ENCODE data around the gene CLDN3. TPM values are rescaled to one million over a fixed set of nuclear protein-coding genes. Genes with fewer than 3 reads are reported as not detected.

Gene CLDN3
- total RNA-seq, 1 experiment from 2014 or later = 16.5 TPM

DNA sequence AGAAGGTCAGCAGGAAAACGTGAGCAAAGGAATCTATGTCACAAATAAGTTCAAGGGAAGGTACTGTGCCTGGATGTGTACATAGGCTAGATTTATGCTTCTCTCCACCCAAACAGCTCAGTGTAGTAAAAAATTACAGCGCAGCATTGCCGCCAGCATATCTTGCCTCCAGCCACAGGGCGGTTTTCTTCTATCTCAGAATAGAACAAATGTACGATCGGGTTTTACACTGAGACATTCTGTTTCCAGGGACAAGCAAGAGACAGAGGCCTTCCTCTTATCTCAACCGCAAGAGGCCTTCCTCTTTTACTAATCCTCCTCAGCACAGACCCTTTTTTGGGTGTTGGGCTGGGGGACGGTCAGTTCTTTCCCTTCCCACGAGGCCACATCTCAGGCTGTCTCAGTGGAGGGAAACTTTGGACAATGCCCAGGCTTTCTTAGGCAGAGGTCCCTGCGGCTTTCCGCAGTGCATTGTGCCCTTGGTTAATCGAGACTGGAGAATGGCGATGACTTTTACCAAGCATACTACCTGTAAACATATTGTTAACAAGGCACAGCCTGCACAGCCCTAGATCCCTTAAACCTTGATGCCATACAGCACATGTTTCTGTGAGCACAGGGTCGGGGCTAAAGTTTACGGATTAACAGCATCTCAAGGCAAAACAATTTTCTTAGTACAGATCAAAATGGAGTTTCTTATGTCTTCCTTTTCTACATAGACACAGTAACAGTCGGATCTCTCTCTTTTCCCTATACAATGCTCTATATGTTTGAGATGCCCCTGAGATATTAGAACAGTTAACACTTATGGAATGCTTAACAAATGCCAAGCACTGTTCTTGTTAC, 19.9 kb downstream of the CLDN3 start:
- Histone ChIP-seq H4K20me1 (ENCODE audit: control insufficient read depth, insufficient read depth, insufficient read length) (no peaks in the 10 kb centered on the region), H3K4ac (ENCODE audit: low read depth, low read length) (no peak overlapping the region), H3K27ac (ENCODE audit: insufficient read length, low read depth, low read length) (no peak overlapping the region), H3K27me3 (ENCODE audit: insufficient read depth, low read length) (no peaks in the 10 kb centered on the region), H3K79me2 (ENCODE audit: insufficient read depth, low read length) (no peaks in the 10 kb centered on the region), H4K91ac (ENCODE audit: insufficient read length, low read depth, low read length) (no peak overlapping the region), H2BK15ac (ENCODE audit: low read depth, low read length) (no peak overlapping the region), H3K9me3 (ENCODE audit: control insufficient read depth, low read depth, low read length) (no peaks in the 10 kb centered on the region), H2BK12ac (ENCODE audit: insufficient read length, low read depth, low read length) (no peak overlapping the region), H2BK120ac (ENCODE audit: low read depth, low read length, poor library complexity, severe bottlenecking) (no peak overlapping the region), H3K18ac (ENCODE audit: insufficient read length, low read depth, low read length) (no peak overlapping the region), H3K9ac (ENCODE audit: extremely low read depth, insufficient read length, low read length) (no peak overlapping the region), H2AFZ (ENCODE audit: low read length) (no peak overlapping the region), H3K14ac (ENCODE audit: insufficient read depth, low read length) (no peak overlapping the region), H2BK5ac (ENCODE audit: insufficient read length, low read length) (no peak overlapping the region), H3K4me1 (ENCODE audit: insufficient read depth, low read length) (no peaks in the 10 kb centered on the region), H3K79me1 (ENCODE audit: insufficient read depth, low read depth, low read length, poor library complexity, severe bottlenecking) (no peaks in the 10 kb centered on the region), H3K4me2 (ENCODE audit: insufficient read depth, insufficient read length, low read length) (no peak overlapping the region), H2BK20ac (ENCODE audit: low read depth, low read length, poor library complexity, severe bottlenecking) (no peak overlapping the region), H4K5ac (ENCODE audit: insufficient read length, low read depth, low read length) (no peak overlapping the region), H2AK5ac (ENCODE audit: insufficient read length, low read length) (no peak overlapping the region), H3K23ac (ENCODE audit: insufficient read length, low read depth, low read length) (no peak overlapping the region), H3K23me2 (ENCODE audit: insufficient read length, low read depth, low read length, poor library complexity, severe bottlenecking) (no peaks in the 10 kb centered on the region), H3T11ph (ENCODE audit: low read length) (no peak overlapping the region), H3K56ac (ENCODE audit: insufficient read length, low read depth, low read length) (no peak overlapping the region), H4K8ac (replicated peaks; ENCODE audit: insufficient read length, low read depth, low read length) (no peak overlapping the region)
- H3K4me3 Mint-ChIP-seq = no peak overlapping the region
- H3K36me3 Mint-ChIP-seq (ENCODE audit: insufficient read depth in 1 of 3, low read depth in 3 of 3) = peaks cover 0 to 9% (median 1%) of the 10 kb centered on the region in 3 experiments; a peak in 4 of 7 replicates
- no peaks in the 10 kb centered on the region; the same call in none of the 2 replicates for H3K27me3 Mint-ChIP-seq (ENCODE audit: low read depth)
- peaks cover 0 to 3% of the 10 kb centered on the region in 2 experiments; a peak in 2 of 5 replicates for H3K9me3 Mint-ChIP-seq
- H3K27ac Mint-ChIP-seq = peak overlapping the region in 1 of 3 experiments; percentile 85; a peak in 2 of 7 replicates
- TF ChIP-seq, protein P1, sequence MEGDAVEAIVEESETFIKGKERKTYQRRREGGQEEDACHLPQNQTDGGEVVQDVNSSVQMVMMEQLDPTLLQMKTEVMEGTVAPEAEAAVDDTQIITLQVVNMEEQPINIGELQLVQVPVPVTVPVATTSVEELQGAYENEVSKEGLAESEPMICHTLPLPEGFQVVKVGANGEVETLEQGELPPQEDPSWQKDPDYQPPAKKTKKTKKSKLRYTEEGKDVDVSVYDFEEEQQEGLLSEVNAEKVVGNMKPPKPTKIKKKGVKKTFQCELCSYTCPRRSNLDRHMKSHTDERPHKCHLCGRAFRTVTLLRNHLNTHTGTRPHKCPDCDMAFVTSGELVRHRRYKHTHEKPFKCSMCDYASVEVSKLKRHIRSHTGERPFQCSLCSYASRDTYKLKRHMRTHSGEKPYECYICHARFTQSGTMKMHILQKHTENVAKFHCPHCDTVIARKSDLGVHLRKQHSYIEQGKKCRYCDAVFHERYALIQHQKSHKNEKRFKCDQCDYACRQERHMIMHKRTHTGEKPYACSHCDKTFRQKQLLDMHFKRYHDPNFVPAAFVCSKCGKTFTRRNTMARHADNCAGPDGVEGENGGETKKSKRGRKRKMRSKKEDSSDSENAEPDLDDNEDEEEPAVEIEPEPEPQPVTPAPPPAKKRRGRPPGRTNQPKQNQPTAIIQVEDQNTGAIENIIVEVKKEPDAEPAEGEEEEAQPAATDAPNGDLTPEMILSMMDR (conservative IDR thresholded peaks at IDR 0.05) = no peak
- no peak for DNase-seq
- H3K4me1 Mint-ChIP-seq = peaks cover 17 to 20% of the 10 kb centered on the region in 2 experiments
- WGBS (ENCODE audit: extremely low coverage, insufficient read length, low lambda C conversion rate) = no CpG with 5 or more reads among the region's 16 CpGs
